GM19468 (cell line): ENCODE results near the gene METTL2A.
"Not testable (repeated sequence)": the region's sequence is repeated elsewhere in the genome, so short reads cannot be mapped to it uniquely, and the experiment has no call there.

Experiments
- ATAC-seq: cut with Tn5 transposase; IDR thresholded peaks from one replicate; pipeline ENCODE4 v1.9.1; 2021; ENCODE audit warnings: mild to moderate bottlenecking, moderate library complexity, moderate number of reproducible peaks; ENCODE audit not compliant: unreplicated experiment; ENCODE audit errors: extremely low read depth

Gene METTL2A

GRCh38 chr17:62470666-62471379 lies 47.1 kb downstream of the METTL2A start:
- not testable (repeated sequence) for ATAC-seq

DNA sequence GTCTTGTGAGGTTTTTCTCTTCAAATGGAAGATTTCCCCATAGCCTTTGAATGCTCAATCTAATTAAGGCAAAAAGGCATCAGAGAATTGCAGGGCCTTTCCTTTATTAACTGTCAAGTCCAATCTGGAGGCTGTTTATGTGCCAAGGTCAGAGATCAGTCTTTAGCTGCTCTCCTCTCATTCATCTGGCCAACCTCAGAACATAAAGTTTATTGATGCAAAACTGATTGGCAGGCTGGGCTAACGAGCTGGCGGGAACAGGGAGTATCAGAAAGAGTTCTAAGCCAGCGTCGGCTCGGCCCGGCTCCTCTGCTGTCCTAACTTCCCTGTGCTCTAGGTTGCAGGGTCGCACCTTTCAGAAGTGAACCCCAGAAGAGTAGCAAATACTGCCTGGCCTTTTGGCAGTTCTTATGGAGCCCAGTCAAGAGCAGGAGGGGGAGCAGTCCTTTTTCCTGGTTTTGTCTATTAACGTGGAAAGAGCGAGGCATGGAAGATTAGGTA lies 47.7 kb downstream of the METTL2A start:
- ATAC-seq, result not testable (repeated sequence)

DNA sequence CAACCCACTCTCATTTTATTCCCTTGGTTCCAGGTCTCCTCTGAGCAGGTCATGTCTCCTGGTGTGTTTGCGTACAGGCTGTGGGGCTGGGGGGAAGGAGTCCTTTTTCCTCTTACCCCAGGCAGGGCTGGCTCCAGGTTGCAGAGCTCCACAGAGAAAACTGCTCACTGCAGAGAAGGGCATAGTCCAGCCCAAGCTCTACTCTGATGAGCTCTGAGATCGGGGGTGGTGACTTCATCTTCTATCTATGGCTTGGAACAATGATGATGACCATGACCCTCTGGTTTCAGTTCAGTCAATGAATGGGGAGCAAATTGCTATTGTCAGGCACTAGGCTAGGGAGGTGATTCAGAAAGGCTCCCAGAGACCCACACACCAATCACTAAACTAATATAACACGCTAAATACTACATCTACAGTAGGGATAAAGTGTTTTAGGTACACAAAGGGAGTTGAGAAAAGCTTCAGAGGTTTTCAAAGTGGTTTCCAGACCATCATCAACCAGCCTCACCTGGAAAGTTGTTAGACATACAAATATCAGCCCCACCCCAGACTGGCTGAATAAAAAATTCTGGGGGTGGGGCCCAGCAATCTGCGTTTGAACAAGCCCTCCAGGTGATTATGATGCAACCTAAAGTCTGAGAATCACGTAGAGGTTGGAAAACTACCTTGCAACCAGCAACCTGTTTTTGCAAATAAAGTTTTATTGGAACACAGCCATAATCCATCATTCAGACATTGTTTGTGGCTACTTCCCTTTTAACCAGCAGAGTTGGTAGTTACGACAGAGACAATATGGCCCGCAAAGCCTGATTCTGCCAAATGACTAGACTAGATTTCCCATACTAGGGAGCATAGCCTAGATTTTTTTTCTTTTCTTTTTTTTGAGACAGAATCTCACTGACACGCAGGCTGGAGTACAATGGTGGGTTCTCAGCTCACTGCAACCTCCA lies 49.6 kb downstream of the METTL2A start:
- not testable (repeated sequence) for ATAC-seq

- ATAC-seq, result not testable (repeated sequence)
Observed at GRCh38 chr17:62477111-62477510, 53.4 kb downstream of the METTL2A start.

GRCh38 chr17:62477718-62478408 lies 54.2 kb downstream of the METTL2A start:
- peak; percentile 11 for ATAC-seq

- peak; percentile 48 for ATAC-seq
Observed at GRCh38 chr17:62478424-62478879, 54.8 kb downstream of the METTL2A start, which contains the start of gene TLK2. Gene TLK2, plus strand, starts transcription at chr17:62478825. Its CDS starts 2,301 bp downstream, at chr17:62481126.

- ATAC-seq, result peak; percentile 15
Observed at GRCh38 chr17:62478880-62479638, 55.4 kb downstream of the METTL2A start.

- ATAC-seq, result not testable (repeated sequence)
Observed at GRCh38 chr17:62479639-62480258, 56.1 kb downstream of the METTL2A start.

- not testable (repeated sequence) for ATAC-seq
Observed at GRCh38 chr17:62482553-62482952, 58.9 kb downstream of the METTL2A start.

DNA sequence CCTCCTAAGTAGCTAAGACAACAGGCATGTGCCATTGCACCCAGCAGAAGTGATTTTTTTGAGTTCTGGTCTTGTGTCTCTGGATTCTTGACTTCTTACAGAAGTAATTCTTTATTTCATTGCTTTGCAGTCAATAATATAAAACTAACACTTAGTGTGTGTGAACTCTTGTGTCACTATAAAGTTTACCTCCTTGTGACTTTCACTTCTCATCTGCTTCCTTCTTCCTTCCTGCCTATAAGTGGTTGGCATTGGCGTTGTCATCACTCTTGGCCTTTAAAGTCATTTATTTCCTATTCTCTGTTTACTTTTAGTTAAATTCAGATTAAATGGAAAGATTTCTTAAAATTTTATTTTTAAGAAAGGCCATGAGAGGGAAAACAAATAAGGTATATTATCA lies 67.3 kb downstream of the METTL2A start:
- ATAC-seq, result not testable (repeated sequence)

GRCh38 chr17:62493049-62493655 lies 69.5 kb downstream of the METTL2A start:
- not testable (repeated sequence) for ATAC-seq

DNA sequence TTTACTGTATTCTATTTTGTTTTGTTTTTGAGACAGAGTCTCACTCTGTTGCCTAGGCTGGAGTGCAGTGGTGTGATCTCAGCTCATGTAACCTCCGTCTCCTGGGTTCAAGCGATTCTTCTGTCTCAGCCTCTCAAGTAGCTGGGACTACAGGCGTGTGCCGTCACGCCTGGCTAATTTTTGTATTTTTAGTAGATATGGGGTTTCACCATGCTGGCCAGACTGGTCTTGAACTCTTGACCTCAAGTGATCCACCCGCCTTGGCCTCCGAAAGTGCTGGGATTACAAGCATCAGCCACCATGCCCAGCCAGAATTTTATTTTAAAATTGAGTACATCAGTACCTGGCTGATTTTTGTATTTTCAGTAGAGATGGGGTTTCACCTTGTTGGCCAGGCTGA lies 70.4 kb downstream of the METTL2A start:
- ATAC-seq, result not testable (repeated sequence)

DNA sequence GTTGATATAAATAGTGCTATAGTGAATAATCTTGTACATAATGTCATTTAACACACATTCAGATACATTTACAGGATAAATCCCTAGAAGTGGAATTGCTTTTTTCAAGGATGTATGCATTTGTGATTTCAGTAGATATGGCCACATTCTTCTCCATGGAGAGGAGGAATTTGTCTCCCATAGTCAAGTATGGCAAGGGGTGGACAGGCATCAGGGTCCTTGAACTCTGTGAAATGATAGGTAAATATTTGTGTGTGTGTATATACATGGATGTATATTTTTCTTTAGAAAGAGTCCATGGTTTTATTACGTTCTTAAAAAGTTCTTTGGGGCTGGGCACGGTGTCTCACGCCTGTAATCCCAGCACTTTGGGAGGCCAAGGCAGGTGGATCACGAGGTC lies 72.6 kb downstream of the METTL2A start:
- ATAC-seq, result not testable (repeated sequence)

GRCh38 chr17:62498796-62499195 lies 75.1 kb downstream of the METTL2A start:
- not testable (repeated sequence) for ATAC-seq
